ENCODE results near the gene ATAD2B.

DNA sequence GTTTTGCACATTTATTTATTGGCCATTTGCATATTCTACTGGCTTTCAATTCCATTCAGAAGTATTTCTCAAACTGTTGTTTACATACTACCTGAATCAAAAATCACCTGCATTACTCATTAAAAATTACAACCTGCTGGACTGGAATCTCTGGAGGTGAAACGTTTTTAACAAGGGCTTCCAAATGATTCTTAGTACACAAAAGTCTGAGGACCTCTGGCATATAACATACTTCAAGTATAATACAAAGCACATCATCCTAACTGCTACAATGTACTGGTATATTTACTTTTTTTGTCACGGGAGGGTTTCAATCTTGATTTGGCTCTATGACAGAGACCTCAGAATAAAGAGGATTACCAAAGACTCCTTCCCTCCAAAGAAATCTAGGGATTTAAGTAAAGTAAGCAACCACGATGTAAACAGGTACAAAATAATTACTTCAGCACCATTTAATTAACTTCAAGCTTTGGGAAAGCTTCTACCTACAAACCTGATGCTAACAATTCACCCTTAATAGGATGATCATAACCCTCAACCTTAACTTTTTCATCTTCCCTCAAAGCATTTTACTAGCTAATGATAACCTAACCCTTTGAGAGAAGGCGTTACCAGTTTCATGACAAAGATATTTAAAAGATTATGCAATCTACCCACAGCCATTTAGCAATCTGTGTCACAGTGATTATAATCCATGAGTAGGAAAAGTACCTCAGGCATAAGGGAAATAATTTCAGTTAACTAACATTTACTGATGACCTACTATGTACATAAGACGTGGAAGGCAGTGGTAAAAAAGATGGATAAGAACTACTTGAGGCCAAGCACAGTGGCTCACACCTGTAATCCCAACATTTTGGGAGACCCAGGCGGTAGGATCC lies 24.7 kb downstream of the ATAD2B start:
- TF ChIP-seq RARB (CRISPR knock-in tag; IDR thresholded peaks at IDR 0.05), result no peak
- no peak for TF ChIP-seq ESRRG (CRISPR knock-in tag; IDR thresholded peaks at IDR 0.05)
- TF ChIP-seq, protein P1, sequence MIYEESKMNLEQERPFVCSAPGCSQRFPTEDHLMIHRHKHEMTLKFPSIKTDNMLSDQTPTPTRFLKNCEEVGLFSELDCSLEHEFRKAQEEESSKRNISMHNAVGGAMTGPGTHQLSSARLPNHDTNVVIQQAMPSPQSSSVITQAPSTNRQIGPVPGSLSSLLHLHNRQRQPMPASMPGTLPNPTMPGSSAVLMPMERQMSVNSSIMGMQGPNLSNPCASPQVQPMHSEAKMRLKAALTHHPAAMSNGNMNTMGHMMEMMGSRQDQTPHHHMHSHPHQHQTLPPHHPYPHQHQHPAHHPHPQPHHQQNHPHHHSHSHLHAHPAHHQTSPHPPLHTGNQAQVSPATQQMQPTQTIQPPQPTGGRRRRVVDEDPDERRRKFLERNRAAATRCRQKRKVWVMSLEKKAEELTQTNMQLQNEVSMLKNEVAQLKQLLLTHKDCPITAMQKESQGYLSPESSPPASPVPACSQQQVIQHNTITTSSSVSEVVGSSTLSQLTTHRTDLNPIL (CRISPR knock-in tag; IDR thresholded peaks at IDR 0.05; ENCODE audit: low read depth), result no peak
- no peak for TF ChIP-seq ZC3H10 (CRISPR knock-in tag; IDR thresholded peaks at IDR 0.05)
